NCI-H1092 (cell line): ENCODE results near the gene GPC6.

Experiments used
- DNase-seq: peaks from one replicate; lab custom pipeline; 2025; lab: John Stamatoyannopoulos, UW

Gene GPC6

DNA sequence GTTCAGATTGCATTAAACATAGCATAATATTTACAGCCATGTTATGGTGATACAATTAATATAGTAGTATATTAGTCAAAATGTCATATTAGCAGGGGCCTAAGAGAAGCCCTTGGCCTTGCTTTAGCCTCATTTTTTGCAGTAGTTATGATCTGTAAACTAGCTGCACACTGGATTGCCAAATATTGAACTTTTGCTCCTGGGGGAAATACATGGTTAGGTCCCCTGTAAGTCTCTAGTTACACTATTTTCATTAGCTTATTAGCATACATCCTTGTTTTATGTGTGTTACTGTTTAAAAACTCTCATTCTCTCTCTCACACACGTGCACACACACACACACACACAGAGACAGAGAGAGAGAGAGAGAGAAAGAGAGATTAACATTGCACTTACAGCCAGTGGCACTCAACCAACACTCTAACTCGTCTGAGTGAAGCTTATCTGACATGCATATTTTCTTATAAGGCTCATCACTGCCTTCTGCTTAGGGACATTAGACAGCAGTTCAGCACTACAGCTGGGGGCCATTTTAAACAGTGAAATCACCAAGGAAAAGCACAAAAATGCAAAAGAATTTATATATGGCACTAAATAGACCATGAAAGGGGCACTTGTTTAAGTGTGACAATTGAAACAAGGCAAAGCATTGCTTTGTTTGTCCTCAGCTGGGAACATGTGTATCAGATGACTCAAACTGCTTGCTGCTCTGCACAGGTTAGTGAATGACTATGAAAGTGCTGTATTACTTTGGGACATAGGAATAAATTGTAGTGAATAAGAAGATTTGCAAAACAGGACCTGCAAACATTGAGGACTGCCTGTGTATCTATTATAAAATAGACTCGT is 278.7 kb downstream of the GPC6 start:
- DNase-seq, result no peak

DNA sequence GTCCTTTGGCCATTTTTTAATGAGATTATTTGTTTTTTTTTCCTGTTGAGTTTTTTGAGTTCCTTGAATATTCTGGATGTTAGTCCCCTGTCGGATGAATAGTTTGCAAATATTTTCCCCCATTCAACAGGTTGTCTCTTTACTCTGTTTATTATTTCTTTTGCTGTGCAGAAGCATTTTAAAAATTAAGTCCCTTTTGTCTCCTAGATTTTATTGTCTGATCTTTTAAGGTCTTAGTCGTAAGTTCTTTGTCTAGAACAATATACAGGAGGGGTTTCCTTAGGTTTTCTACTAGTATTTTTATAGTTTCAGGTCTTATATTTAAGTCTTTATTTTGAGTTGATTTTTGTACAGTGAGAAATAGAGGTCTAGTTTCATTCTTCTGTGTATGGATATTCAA is 284.4 kb downstream of the GPC6 start:
- no peak for DNase-seq

DNA sequence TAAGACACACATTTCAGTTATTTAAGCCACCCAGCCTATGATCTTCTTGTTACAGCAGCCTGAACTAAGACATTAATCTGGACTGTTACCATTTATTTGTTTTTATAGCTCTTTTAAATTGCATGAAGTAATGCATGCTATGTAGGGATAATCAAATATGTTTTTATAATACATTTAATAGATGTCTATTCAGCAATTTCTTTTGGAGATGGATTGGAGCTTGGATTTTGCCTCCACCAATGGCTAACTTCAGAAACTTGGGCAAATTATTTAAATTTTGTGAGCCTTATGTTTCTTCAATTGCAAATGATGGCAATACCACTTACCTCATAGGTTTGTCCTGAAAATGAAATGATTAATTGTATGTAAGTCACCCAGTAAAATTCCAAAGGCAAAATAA is 288.7 kb downstream of the GPC6 start:
- no peak for DNase-seq

DNA sequence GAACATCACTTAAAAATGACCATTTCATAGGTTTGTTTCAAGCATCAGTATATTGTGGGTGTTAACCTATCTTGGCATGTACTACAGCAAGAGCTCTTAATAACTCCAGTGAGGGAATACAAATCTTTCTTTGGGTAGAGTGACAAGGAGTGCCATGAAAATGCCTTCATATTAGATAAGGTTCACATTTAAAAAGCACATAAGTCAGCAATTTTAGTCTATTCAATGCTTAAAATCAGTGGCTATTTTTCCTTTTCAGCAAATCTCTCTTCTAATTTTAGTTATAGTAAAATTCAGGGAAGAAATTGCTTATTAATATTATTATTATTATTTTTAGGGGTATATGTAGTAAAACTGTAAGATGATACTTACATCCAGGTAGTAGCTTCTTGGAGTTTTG is 291.1 kb downstream of the GPC6 start:
- no peak for DNase-seq

DNA sequence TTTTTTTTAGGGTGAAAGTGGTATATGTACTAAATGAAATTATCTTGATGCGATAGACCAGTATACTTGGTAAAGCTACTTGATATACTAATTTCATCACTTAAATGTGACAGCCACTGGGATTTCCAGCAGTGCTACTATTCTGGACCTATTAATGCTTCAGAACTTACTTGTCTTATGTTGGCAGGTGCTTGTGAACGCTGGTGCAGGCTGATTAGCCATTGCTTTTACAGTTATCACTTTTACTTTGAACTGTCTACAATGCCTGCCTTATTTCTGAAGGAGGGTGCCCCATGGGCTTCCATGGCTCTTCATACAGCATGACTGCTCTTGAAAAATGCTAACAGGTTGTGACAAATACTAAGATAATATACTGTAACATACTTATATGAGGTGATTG is 294.7 kb downstream of the GPC6 start:
- DNase-seq, result no peak

DNA sequence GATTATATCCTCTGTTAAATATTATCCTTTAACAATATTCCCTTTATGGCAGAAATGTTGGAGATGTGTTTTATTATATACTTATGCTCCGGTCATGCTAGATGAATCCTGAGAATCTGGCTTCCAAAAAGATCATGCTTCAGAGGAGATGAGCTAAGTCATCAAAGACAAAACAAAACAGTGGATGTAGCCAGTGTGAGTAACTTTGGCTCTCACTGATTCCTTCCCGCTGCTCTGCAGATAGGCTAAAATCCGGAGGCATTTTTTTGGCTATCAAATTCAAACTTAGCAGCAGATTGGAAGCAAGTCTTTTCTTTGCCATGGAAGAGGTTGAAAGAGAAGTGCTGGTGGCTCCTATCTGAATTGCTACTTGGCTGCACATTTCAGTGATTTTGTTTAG is 295.9 kb downstream of the GPC6 start:
- no peak for DNase-seq

DNA sequence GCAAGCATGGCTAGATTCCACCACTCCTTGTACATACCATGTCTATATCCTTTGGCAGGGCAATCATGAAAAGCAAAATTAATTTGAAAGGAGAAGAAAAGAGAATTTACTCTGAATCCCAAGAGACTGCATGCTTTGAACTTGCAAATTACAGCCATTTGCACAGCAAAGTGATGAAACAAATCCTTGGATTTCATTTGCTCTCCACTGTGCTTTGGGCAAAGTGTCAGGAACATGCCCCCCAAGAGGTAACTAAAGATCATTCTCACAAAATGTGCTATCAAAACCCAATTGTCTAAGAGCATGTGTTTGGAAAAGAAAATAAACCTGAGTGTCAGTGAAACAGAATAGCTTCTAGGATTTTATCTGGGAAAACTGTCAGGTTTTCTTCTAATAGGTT is 298.5 kb downstream of the GPC6 start:
- no peak for DNase-seq

DNA sequence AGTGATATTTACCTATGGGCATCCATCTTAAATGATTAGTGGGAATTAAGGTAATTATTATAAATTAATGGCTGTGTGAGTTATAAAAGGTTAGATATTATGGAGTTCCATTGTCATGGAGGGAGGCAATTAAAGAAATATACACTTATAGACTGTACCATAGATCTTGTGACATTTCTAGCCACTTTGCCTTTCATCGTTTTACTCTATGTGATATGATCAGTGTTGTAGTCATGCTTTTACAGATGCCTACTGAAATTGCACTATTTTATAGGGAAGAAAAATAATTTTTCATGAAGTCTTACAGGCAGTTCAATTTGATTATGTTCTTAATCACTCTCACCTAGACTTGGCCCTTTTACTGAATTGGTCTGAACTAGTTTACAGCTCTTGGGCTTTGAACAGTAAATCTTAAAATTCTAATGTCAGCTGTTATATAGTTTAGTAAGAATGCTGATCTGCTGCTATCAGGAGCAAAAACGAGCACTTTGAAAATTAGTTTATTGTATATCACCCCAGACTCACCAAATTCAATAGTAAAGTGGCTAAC is 301.2 kb downstream of the GPC6 start:
- no peak for DNase-seq

DNA sequence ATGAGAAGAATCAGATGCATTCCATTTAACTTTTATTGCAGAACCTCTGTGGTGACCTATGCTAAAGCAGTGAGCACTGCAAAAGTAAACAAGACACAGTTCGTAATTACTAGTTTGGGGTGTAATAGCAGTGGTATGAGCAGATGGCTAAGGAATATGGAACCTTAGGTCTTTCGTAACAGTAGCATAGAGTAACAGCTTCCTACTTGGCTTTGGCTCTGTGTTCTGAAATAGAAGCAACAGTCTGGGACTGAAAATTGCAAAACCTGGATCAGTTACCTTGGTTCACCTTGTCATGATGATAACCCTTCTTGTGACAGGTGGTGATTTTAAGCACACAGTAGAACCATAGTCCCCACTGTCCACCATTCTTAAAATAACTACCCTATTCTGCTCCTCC is 303.4 kb downstream of the GPC6 start:
- no peak for DNase-seq

DNA sequence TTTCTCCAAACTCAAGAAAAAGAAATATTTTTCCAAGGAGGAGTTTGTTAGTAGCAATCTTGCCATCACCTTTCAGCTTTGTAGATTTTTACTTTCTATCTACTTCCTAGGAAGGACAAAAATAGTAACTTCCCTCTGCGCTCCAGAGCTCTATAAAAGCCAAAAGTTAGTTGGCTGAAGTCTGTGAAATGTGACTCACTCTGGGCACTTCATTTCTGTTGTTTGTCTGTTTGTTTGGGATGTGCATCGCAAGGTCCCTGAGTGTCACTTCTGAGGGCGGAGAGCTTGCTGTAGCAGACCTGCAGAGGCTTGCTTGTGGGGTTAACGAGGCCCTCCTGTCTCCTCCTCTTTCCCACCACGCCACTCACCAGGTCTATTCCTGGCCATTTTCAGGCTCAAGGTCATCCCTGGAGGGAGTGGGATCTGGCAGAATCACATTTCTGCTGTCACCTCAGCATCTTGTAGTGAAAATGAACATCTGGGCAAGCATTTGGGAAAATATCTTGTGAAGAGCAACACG is 307.6 kb downstream of the GPC6 start:
- no peak for DNase-seq

DNA sequence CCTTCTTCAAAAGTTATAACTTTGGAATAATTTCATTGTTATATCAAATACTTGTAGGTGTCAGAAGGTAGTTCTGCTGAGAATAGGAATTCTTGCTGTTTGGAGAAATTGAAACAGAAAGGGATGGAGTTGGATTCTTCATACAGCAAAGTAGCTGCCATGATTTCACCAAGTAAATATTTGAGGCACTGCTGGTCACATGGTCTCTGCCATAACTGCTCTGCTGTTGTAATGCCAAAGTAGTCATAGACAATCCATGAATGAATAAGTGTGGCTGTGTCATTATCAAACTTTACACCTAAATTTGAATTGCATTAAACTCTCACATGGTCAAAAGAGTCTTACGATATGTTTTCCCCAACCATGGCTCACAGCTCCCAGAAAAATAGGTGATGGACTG is 308.6 kb downstream of the GPC6 start:
- no peak for DNase-seq

DNA sequence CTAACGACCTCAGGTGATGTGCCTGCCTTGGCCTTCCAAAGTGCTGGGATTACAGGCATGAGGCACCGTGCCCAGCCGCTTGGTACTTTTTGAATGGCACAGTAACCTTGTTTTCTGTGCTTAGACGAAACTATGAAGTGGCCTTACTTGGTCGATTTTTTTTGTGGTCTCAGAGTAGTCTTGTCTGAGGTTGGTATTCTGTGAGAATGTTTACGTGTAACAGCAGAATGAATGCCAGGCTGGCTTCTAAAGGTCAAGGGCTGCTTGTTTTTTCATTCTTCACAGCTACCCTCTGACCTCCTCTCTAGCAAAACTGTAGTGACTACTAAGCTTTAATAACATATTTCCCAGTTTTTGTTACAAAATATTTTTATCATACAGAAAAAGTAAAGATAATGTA is 313.3 kb downstream of the GPC6 start:
- DNase-seq, result no peak

DNA sequence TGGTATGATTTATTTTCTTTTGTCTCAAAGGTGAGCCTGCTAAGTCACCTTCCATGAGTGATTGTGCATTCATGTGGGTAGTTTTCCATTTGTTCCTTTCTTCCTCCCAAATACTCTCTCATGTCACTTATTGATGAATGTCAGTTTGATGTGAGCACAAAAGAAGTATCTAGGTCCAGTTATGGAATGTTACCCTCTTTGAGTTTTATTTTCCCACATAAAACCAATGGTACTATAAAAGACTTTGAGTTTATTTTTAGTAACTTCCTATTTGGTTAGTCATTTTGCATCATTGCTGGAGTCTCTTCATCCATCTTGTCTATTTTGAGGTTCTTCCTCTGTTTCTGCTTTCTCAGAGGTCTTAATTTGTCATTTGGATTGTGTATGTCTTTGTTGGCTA is 321.3 kb downstream of the GPC6 start:
- DNase-seq, result no peak

DNA sequence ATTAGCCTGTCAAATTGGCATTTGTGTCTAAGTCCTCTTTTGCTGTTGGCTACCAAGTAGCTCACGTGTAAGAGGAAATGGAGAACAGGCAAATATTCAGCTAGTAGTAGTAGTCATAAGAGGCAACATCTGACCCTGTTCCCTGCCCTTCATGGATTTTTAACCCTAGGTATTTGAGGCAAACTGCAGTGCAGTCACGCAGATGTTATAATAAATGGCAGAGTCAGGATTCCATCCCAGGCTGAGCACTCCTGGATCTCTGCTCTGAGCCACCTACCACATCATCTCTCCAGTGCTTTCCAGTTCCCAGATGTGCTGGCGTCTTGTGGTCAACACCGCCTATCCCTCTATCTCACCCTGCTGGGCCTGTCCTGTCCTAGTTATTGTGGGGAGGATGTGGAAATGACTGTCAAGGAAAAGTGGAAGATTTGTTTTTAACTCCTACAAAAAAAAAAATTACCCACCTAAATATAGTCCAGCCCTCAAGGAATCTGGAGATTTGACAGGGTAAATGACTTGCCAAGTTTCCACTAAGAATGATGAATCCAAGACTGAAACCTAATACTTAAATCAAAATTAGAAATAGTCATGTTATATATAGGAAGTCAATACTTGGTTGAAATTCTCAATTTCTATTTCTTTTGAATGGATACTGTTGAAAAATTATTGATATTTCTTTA is 322.9 kb downstream of the GPC6 start:
- no peak for DNase-seq

DNA sequence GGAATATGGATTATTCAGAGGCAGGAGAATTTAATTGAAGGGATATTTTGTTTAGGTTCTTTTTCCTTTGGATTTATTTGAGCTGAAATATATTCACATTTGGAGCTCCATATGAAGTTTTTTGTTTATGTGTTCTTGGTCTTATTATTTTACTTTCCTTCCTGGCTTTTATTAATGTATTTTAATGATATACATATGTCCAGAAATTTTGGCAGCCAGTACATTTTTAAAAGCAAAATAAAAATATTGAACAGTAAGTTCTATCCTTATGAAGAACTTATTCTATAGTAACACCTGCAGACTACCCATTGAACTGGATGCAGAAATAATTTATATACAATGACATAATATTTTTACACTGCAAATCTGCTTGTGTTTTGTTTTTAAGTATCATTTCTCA is 323.6 kb downstream of the GPC6 start:
- no peak for DNase-seq

DNA sequence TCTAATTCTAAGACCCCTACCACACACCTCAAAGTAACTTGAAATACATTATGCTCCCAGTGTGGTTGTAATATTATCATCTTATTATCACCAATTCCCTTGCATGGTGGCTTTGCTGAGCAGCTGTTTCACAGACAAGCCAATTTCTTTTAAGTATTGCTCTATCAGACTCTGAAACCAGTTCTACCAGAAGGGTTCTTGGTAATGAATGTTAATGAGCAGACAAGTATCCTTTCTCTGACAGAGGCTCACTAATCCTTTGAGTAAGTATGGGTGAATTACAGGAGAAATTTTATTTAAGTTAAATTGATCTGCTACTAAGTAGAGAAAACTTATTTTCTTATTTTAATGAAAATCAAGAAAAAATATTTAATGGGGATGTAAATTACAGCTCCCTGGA is 326.0 kb downstream of the GPC6 start:
- DNase-seq, result no peak

DNA sequence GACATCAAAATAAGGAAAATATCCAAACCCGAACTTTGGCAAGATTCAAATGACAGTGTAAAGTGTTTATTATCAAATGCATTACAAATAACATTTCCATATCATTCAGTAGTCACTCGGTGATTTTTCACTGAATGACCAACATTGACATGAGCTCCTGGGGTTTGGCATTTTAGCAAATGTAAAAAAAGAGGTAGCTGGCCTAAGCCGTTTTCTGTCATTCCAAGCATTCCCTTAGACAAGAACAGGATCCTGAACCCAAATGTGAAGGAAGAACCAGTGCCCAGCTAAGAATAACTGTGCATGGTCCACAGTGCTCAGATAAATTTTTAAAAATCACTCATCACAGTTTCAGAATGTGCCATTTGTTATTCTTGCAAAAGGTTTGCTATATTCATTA is 327.9 kb downstream of the GPC6 start:
- DNase-seq, result no peak

DNA sequence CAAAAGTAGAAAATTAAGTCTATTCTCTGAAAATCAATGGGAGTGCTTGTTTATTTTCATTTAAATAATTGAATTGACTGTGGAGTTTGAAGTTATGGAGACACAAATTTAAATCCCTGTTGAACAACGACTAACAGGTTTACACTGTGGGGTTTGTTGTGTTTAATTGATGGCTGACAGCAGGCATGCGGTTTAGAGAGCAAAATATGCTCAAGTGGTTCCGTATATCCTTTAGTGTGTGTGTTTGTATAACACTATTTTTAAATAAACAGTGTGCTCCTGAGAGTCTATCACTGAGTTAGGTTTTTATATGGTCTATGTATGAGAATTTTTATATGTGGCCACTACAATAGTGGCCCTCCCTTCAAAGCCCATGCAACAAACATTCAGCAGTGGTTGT is 332.0 kb downstream of the GPC6 start:
- no peak for DNase-seq

DNA sequence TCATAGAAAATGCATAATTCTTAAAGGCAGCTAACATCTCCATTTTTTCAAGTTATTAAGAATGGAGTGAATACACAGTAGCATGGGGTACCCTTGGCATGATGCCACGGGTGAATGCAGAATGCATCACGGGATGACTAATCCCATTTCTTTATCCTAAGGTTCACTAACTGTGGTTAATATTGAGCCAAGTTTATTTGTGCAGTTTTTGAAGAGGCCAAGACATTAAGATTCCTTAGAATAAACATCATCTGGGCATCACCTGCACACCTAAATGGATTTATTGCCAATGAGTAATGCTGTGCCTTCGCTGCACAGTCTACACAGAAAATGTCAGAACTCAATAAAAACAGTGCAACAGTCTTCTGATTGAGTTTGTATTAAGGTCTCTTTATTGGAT is 333.1 kb downstream of the GPC6 start:
- DNase-seq, result no peak

DNA sequence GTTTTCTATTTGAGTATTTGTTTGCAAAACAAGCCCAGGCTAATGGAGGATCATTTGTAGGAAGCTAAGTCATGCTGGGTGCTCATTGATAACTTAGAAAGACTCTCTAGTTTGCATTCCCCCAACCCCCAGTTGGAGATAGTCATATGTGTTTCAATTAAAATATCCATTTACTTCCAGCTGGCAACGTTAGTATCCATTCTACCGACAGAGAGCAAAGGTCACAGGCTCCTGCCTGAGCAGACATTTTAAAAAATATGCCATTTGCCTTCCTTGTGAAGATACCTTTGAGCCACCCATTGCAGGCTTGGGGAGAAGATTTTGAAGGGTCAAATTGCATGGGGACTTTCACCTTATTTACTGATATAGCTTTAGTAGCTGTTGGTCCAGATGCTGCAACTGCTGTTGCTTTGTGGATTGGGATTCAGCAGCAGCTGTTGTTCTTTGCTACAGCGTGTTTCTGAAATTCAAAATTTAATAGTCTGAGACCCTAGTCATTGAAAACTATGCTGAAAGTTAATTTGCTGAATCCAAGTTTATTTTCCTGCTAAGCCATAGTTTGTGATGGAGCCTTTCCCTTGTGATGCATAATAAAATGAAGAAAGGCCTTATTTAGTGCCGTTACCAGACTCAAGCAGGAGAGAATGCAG is 335.1 kb downstream of the GPC6 start:
- DNase-seq, result no peak

DNA sequence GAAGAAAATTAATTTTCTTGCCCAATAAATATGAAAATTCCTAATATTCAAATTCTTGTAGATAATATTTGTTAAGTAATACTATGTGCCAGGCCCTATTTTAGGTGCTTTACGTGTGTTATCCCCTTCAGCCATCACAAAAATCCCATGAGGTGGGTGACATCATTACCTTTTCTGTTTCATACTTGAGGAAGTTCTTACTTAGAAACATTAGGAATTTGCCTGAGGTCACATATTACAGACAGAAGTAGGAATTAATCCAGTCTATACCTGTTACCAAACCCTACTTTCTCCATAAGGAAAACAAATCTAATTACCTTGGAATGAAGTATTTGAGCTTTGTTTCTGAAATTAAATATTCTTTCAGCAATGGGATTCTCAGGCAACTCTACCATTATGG is 336.1 kb downstream of the GPC6 start:
- no peak for DNase-seq

DNA sequence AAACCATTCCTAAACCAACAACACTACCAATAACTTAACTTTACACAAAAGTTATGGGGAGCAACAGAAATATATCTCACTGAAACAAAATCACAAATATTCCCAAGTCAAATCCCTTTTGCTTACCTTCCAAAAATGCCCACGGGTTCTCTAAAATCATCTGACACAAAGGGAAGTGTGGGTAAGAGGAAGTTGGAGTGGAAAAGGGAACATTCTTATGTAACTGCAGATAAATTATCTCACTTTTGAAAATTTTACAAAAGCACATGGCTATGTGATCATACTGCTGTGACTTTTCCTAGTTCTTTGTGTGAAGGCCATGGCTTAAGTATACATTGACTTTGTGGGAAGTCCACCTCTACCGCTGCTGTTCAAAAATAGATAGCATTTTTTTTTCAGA is 350.5 kb downstream of the GPC6 start:
- DNase-seq, result no peak

DNA sequence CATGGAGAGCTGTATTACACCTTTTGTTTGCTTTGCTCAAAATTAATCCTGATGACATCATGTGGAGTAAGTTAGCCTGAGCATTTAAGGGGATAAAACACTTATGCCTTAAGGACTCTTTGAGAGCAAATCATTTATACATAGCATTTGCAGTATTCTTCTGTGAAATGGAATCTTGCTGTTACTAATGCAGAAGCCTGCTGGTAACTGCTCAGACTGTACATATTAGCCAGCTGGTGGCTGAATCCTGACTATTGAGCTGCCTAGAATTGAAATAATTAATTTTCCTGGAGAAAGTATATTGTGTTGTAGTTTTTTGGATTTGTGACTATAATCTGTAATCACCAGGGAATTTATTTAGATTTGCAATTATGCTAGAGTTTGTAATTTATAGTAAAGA is 363.2 kb downstream of the GPC6 start:
- no peak for DNase-seq
